Lower lobe of right lung (tissue), 2 donors: ENCODE measurements around the gene FAM53B. TPM values are rescaled to one million over a fixed set of nuclear protein-coding genes. Genes with fewer than 3 reads are reported as not detected.

Source experiments
- ATAC-seq, 2 donors: fragments of 200-7000 bp; cut with Tn5 transposase; one replicate each; pipeline ENCODE4 v1.9.1; 2020 to 2022; ENCODE audit warnings: mild to moderate bottlenecking in 2 of 2, moderate library complexity in 2 of 2
- DNase-seq: peaks from one replicate; pipeline ENCODE4 v3.0.0-alpha.2; 2020
- H3K27ac ChIP-seq: fragments of 200-600 bp; one replicate; pipeline ENCODE4 v1.8.0; 2022
- H3K27me3 ChIP-seq: fragments of 200-600 bp; one replicate; pipeline ENCODE4 v1.8.0; 2022; ENCODE audit warnings: low read depth
- H3K36me3 ChIP-seq: fragments of 200-600 bp; one replicate; pipeline ENCODE4 v1.8.0; 2022; ENCODE audit warnings: mild to moderate bottlenecking
- H3K4me1 ChIP-seq: fragments of 200-600 bp; one replicate; pipeline ENCODE4 v1.8.0; 2022
- H3K4me3 ChIP-seq: fragments of 200-600 bp; one replicate; pipeline ENCODE4 v1.8.0; 2022; ENCODE audit warnings: mild to moderate bottlenecking
- H3K9me3 ChIP-seq: fragments of 200-600 bp; one replicate; pipeline ENCODE4 v1.8.0; 2022
- intact Hi-C: fragments of 100-400 bp; cut with DNase I; formaldehyde crosslinking; loops from one replicate; pipeline ENCODE4 v1.11.0; 2022
- total RNA-seq: library from RNA; stranded (reverse); fragmentation: NEBNext Ultra II Directional; extraction: Animal tissue kit (Norgen Biotek cat#: 25700); gene quantifications from one replicate; pipeline ENCODE4 v1.2.1, GENCODE V29; 2021
- TF ChIP-seq, protein P1 (sequence below): fragments of 200-600 bp; IDR thresholded peaks from one replicate; pipeline ENCODE4 v1.8.0; 2022; ENCODE audit warnings: antibody characterized with exemption, mild to moderate bottlenecking
- donor health status: DM: no; HTN: yes; CAD: no; lungs with severe emphysema.

Gene FAM53B
- total RNA-seq, 1 donor from 2014 or later: 40.7 TPM

DNA sequence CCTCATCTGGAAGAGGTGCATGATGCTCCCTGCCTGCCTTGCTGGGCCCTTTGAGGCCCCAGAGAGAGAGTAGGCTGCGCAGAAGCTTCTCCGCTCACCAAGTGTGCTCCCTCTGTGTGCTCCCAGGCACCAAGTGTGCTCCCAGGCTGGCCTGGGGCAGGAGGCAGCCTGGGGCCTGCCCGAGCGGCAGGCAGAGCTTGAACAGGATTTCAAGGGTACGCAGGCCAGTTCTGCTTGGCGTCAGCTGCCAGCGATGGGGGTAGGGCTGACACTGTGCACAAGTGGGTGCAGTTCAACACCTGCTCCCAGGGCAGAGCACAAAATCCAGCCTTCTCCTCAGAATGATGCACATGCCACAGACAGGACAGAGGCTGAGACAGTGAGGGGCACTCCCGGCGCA lies 119.7 kb downstream of the FAM53B start:
- Histone ChIP-seq H3K27ac (no peak overlapping the region), H3K4me3 (no peak overlapping the region), H3K4me1 (peaks cover 48% of the 10 kb centered on the region), H3K36me3 (peaks cover 24% of the 10 kb centered on the region), H3K9me3 (no peaks in the 10 kb centered on the region), H3K27me3 (no peaks in the 10 kb centered on the region)
- TF ChIP-seq, protein P1, sequence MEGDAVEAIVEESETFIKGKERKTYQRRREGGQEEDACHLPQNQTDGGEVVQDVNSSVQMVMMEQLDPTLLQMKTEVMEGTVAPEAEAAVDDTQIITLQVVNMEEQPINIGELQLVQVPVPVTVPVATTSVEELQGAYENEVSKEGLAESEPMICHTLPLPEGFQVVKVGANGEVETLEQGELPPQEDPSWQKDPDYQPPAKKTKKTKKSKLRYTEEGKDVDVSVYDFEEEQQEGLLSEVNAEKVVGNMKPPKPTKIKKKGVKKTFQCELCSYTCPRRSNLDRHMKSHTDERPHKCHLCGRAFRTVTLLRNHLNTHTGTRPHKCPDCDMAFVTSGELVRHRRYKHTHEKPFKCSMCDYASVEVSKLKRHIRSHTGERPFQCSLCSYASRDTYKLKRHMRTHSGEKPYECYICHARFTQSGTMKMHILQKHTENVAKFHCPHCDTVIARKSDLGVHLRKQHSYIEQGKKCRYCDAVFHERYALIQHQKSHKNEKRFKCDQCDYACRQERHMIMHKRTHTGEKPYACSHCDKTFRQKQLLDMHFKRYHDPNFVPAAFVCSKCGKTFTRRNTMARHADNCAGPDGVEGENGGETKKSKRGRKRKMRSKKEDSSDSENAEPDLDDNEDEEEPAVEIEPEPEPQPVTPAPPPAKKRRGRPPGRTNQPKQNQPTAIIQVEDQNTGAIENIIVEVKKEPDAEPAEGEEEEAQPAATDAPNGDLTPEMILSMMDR: no peak
- ATAC-seq (no peak), DNase-seq (no peak)
- intact Hi-C loops: no loop called here

DNA sequence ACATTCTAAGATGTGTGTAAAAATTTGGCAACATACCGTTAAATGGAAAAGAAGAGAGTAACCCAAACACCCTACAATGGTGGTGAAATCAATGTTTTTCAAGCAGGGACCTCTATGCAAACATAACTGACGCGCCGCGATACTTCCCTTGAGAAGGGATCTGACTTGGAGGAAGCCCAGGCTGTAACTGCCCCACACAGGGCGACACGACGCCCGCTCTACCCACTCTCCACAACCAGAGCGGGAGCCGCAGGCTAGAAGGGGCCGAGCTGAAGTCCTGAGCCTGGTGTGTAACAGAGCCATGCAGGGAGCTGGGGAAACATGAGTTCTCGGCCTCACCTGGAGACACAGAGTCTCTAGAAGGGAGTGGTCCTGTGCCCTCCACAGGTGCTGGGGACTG lies 120.2 kb downstream of the FAM53B start:
- Histone ChIP-seq H3K4me3 (no peak overlapping the region), H3K4me1 (peaks cover 48% of the 10 kb centered on the region), H3K36me3 (peaks cover 24% of the 10 kb centered on the region), H3K27ac (no peak overlapping the region), H3K9me3 (no peaks in the 10 kb centered on the region), H3K27me3 (no peaks in the 10 kb centered on the region)
- TF ChIP-seq, protein P1: no peak
- DNase-seq (no peak), ATAC-seq (no peak)
- intact Hi-C loops: no loop called here

DNA sequence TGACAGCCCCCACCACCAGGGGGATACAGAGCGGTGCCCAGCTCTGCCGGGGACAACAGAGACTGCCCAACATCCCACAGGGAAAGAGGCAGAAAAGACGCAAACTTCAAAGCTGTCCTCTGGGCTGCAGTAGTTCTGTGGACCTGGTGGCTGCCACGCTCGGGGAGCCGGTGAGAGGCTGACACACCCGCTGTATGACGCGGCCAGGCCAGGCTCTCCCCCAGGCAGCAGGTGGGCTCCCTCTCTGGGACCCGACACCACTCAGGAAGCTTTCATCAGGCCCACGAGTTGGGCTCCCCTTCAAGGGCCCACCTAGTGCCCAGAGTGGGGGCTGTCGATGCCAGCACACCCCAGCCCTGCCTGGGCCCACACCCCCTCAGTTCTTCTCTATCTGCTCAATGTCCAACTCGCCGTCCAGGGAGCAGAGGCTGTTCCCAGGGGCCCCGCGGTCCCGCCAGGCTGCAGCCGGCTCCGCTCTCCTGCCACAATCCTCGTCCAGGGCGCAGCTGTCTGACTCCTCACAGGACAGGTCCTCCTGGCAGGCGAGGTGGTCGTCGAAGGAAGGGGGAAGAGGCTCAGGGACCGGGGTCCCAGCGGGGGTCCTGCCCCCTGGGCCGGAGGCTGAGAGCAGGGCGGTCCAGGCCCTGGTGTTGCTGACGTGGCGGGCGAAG lies 121.2 kb downstream of the FAM53B start:
- H3K27ac ChIP-seq: no peak overlapping the region
- no peak for ATAC-seq
- H3K4me3 ChIP-seq: no peak overlapping the region
- peaks cover 34% of the 10 kb centered on the region for H3K36me3 ChIP-seq
- TF ChIP-seq, protein P1: no peak
- no peak for DNase-seq
- intact Hi-C loops: no loop called here
- peaks cover 48% of the 10 kb centered on the region for H3K4me1 ChIP-seq
- no peaks in the 10 kb centered on the region for H3K27me3 ChIP-seq
- H3K9me3 ChIP-seq: no peaks in the 10 kb centered on the region

DNA sequence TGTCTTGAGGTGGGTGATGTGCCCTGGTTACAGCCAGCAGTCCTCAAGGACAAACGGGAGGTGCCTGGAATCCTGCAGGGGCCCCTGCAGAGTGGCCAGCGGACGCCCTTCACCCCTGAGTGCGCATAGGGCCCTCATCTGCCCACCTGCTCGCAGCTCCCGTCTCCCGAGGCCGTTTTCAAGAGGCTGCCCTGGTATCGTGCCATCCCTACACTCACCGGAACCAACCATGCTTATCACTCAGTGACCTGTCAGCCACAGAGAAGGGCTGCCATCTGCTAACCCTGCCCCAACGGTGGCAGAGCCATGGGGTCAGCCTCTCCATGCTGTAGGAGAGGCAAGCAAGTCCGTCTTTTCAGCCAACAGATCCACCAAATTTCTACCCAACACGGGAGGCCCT lies 122.0 kb downstream of the FAM53B start:
- Histone ChIP-seq H3K4me1 (peaks cover 47% of the 10 kb centered on the region), H3K4me3 (no peak overlapping the region), H3K27ac (no peak overlapping the region), H3K36me3 (peaks cover 40% of the 10 kb centered on the region), H3K9me3 (no peaks in the 10 kb centered on the region), H3K27me3 (no peaks in the 10 kb centered on the region)
- TF ChIP-seq, protein P1: no peak
- ATAC-seq: no peak
- intact Hi-C loops: no loop called here
- no peak for DNase-seq

DNA sequence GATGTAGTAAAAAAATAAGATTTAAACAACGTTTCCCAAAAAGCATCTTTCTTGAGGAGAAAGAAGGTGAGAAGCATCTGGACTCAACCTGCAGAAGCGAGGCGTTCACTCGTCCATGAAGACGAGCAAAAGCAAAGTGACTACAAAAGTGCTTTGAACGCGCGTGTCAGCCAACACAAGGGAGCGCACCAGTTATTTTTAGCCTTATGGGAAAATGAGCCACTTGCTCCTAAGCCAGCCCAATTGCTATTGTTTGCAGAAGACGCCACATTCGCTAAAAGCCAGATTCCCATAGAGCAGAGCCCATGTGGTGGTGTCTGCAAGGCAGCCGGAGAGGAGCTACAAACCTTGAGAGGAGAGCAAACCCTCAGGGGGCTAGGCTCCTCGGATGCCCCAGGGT lies 122.5 kb downstream of the FAM53B start:
- no peaks in the 10 kb centered on the region for H3K27me3 ChIP-seq
- no peak overlapping the region for H3K4me3 ChIP-seq
- H3K4me1 ChIP-seq: peaks cover 42% of the 10 kb centered on the region
- no peak overlapping the region for H3K27ac ChIP-seq
- DNase-seq (no peak), ATAC-seq (no peak)
- TF ChIP-seq, protein P1: no peak
- peaks cover 45% of the 10 kb centered on the region for H3K36me3 ChIP-seq
- no peaks in the 10 kb centered on the region for H3K9me3 ChIP-seq
- intact Hi-C loops: no loop called here
